HUES6 (cell line): ENCODE data around the gene CRIM1.

Source experiments
- H3K27ac ChIP-seq: 2 replicates; pipeline ENCODE4 v1.7.0; 2013; ENCODE audit warnings: low read depth, mild to moderate bottlenecking, low read length, inconsistent platforms
- H3K27me3 ChIP-seq: 2 replicates; pipeline ENCODE4 v1.6.1; 2013; ENCODE audit warnings: low read length; ENCODE audit not compliant: control insufficient read depth, insufficient read depth
- H3K36me3 ChIP-seq: 2 replicates; pipeline ENCODE4 v1.6.1; 2013; ENCODE audit warnings: low read length; ENCODE audit not compliant: control insufficient read depth, insufficient read depth
- H3K4me1 ChIP-seq: 2 replicates; pipeline ENCODE4 v1.6.1; 2013; ENCODE audit warnings: low read length; ENCODE audit not compliant: control insufficient read depth, insufficient read depth
- H3K4me3 ChIP-seq: 2 replicates; pipeline ENCODE4 v1.5.1; 2013; ENCODE audit warnings: low read depth, low read length
- H3K9ac ChIP-seq: one replicate; pipeline ENCODE4 v1.6.1; 2013; ENCODE audit warnings: mild to moderate bottlenecking, low read length
- H3K9me3 ChIP-seq: 2 replicates; pipeline ENCODE4 v1.6.1; 2013; ENCODE audit warnings: low read depth, low read length; ENCODE audit not compliant: control insufficient read depth, insufficient read depth

Gene CRIM1

GRCh38 chr2:36568516-36569246 lies 213.1 kb downstream of the CRIM1 start:
- H3K27me3 ChIP-seq: no peaks in the 10 kb centered on the region
- no peak overlapping the region for H3K9ac ChIP-seq
- no peak overlapping the region for H3K4me3 ChIP-seq
- H3K4me1 ChIP-seq: peaks cover 28% of the 10 kb centered on the region
- H3K36me3 ChIP-seq: peaks cover 27% of the 10 kb centered on the region
- no peak overlapping the region for H3K27ac ChIP-seq
- H3K9me3 ChIP-seq: no peaks in the 10 kb centered on the region

- Histone ChIP-seq H3K27ac (peak overlapping the region; percentile 60), H3K4me3 (no peak overlapping the region)
Observed at GRCh38 chr2:36569267-36569856, 213.8 kb downstream of the CRIM1 start.

GRCh38 chr2:36570416-36570815 lies 214.8 kb downstream of the CRIM1 start:
- Histone ChIP-seq H3K4me3 (no peak overlapping the region), H3K9me3 (no peaks in the 10 kb centered on the region), H3K27me3 (no peaks in the 10 kb centered on the region), H3K4me1 (peaks cover 14% of the 10 kb centered on the region), H3K9ac (no peak overlapping the region), H3K27ac (no peak overlapping the region), H3K36me3 (peaks cover 28% of the 10 kb centered on the region)

More at GRCh38 chr2:36569267-36569856, 213.8 kb downstream of the CRIM1 start:
- Histone ChIP-seq H3K4me1 (peaks cover 24% of the 10 kb centered on the region), H3K9me3 (no peaks in the 10 kb centered on the region), H3K9ac (no peak overlapping the region), H3K36me3 (peaks cover 28% of the 10 kb centered on the region), H3K27me3 (no peaks in the 10 kb centered on the region)

GRCh38 chr2:36572054-36572718 lies 216.6 kb downstream of the CRIM1 start:
- H3K9ac ChIP-seq: no peak overlapping the region
- H3K9me3 ChIP-seq: no peaks in the 10 kb centered on the region
- H3K27ac ChIP-seq: no peak overlapping the region
- no peak overlapping the region for H3K4me3 ChIP-seq
- H3K27me3 ChIP-seq: no peaks in the 10 kb centered on the region
- H3K36me3 ChIP-seq: peaks cover 30% of the 10 kb centered on the region
- peaks cover 14% of the 10 kb centered on the region for H3K4me1 ChIP-seq

- no peaks in the 10 kb centered on the region for H3K9me3 ChIP-seq
- H3K4me3 ChIP-seq: no peak overlapping the region
- H3K36me3 ChIP-seq: peaks cover 34% of the 10 kb centered on the region
- H3K27me3 ChIP-seq: no peaks in the 10 kb centered on the region
- no peak overlapping the region for H3K9ac ChIP-seq
- no peak overlapping the region for H3K27ac ChIP-seq
- peaks cover 14% of the 10 kb centered on the region for H3K4me1 ChIP-seq
Observed at GRCh38 chr2:36572719-36573059, 217.1 kb downstream of the CRIM1 start.

GRCh38 chr2:36573165-36573564 lies 217.6 kb downstream of the CRIM1 start:
- H3K4me3 ChIP-seq: no peak overlapping the region
- no peak overlapping the region for H3K9ac ChIP-seq
- H3K27me3 ChIP-seq: no peaks in the 10 kb centered on the region
- no peaks in the 10 kb centered on the region for H3K9me3 ChIP-seq
- H3K27ac ChIP-seq: no peak overlapping the region
- H3K4me1 ChIP-seq: peaks cover 14% of the 10 kb centered on the region
- H3K36me3 ChIP-seq: peaks cover 38% of the 10 kb centered on the region

GRCh38 chr2:36574560-36574959 lies 219.0 kb downstream of the CRIM1 start:
- H3K4me1 ChIP-seq: peaks cover 3% of the 10 kb centered on the region
- H3K4me3 ChIP-seq: no peak overlapping the region
- no peak overlapping the region for H3K27ac ChIP-seq
- no peaks in the 10 kb centered on the region for H3K27me3 ChIP-seq
- no peaks in the 10 kb centered on the region for H3K9me3 ChIP-seq
- peaks cover 52% of the 10 kb centered on the region for H3K36me3 ChIP-seq
- H3K9ac ChIP-seq: no peak overlapping the region

GRCh38 chr2:36577884-36578283 lies 222.3 kb downstream of the CRIM1 start:
- Histone ChIP-seq H3K4me3 (no peak overlapping the region), H3K27ac (no peak overlapping the region), H3K9ac (no peak overlapping the region), H3K27me3 (no peaks in the 10 kb centered on the region), H3K4me1 (no peaks in the 10 kb centered on the region), H3K36me3 (peaks cover 72% of the 10 kb centered on the region), H3K9me3 (no peaks in the 10 kb centered on the region)

GRCh38 chr2:36578343-36579296 lies 223.0 kb downstream of the CRIM1 start:
- Histone ChIP-seq H3K27me3 (no peaks in the 10 kb centered on the region), H3K27ac (no peak overlapping the region), H3K4me3 (no peak overlapping the region), H3K9me3 (no peaks in the 10 kb centered on the region), H3K4me1 (no peaks in the 10 kb centered on the region), H3K36me3 (peaks cover 74% of the 10 kb centered on the region), H3K9ac (no peak overlapping the region)

- Histone ChIP-seq H3K4me3 (no peak overlapping the region), H3K36me3 (peaks cover 80% of the 10 kb centered on the region), H3K9ac (no peak overlapping the region), H3K9me3 (no peaks in the 10 kb centered on the region), H3K4me1 (no peaks in the 10 kb centered on the region), H3K27ac (no peak overlapping the region), H3K27me3 (no peaks in the 10 kb centered on the region)
Observed at GRCh38 chr2:36579297-36579664, 223.7 kb downstream of the CRIM1 start.
